ENCODE results near the gene TNFAIP2. TPM values are rescaled to one million over a fixed set of nuclear protein-coding genes. Genes with fewer than 3 reads are reported as not detected.
"Not testable (repeated sequence)": the region's sequence is repeated elsewhere in the genome, so short reads cannot be mapped to it uniquely, and the experiment has no call there.

TNFAIP2 gene
- total RNA-seq, 1 donor from 2014 or later: 21.5 TPM

GRCh38 chr14:103118018-103118662 is 5.1 kb upstream of the TNFAIP2 start:
- DNase-seq (ENCODE audit: extremely low spot score, unreplicated experiment): no peak
- H3K27ac Mint-ChIP-seq: no peak overlapping the region
- H3K4me1 Mint-ChIP-seq (ENCODE audit: unreplicated experiment): peaks cover 13% of the 10 kb centered on the region
- TF ChIP-seq CTCF (conservative IDR thresholded peaks at IDR 0.05): no peak
- H3K36me3 Mint-ChIP-seq: no peaks in the 10 kb centered on the region
- peaks cover 3% of the 10 kb centered on the region for H3K27me3 Mint-ChIP-seq
- H3K9me3 Mint-ChIP-seq: no peaks in the 10 kb centered on the region
- H3K4me3 Mint-ChIP-seq: no peak overlapping the region

GRCh38 chr14:103118663-103119404 is 4.4 kb upstream of the TNFAIP2 start:
- no peak for DNase-seq (ENCODE audit: extremely low spot score, unreplicated experiment)
- Mint-ChIP-seq H3K36me3 (no peaks in the 10 kb centered on the region), H3K4me3 (no peak overlapping the region), H3K4me1 (ENCODE audit: unreplicated experiment) (peaks cover 13% of the 10 kb centered on the region), H3K27ac (no peak overlapping the region), H3K27me3 (peaks cover 3% of the 10 kb centered on the region), H3K9me3 (no peaks in the 10 kb centered on the region)
- no peak for TF ChIP-seq CTCF (conservative IDR thresholded peaks at IDR 0.05)

GRCh38 chr14:103119527-103119926 is 3.7 kb upstream of the TNFAIP2 start:
- H3K4me1 Mint-ChIP-seq (ENCODE audit: unreplicated experiment): peaks cover 13% of the 10 kb centered on the region
- DNase-seq (ENCODE audit: extremely low spot score, unreplicated experiment); H3K27me3 Mint-ChIP-seq; H3K4me3 Mint-ChIP-seq; H3K9me3 Mint-ChIP-seq; H3K36me3 Mint-ChIP-seq; H3K27ac Mint-ChIP-seq: not testable (repeated sequence)

GRCh38 chr14:103121121-103121845 is 2.0 kb upstream of the TNFAIP2 start:
- Mint-ChIP-seq H3K9me3 (no peaks in the 10 kb centered on the region), H3K27me3 (peaks cover 15% of the 10 kb centered on the region), H3K4me1 (ENCODE audit: unreplicated experiment) (peaks cover 12% of the 10 kb centered on the region), H3K27ac (no peak overlapping the region), H3K36me3 (no peaks in the 10 kb centered on the region), H3K4me3 (peak overlapping the region; percentile 67)
- TF ChIP-seq CTCF (conservative IDR thresholded peaks at IDR 0.05): no peak
- DNase-seq (ENCODE audit: extremely low spot score, unreplicated experiment): no peak

- TF ChIP-seq CTCF (conservative IDR thresholded peaks at IDR 0.05): no peak
- H3K36me3 Mint-ChIP-seq: no peaks in the 10 kb centered on the region
- peaks cover 14% of the 10 kb centered on the region for H3K4me1 Mint-ChIP-seq (ENCODE audit: unreplicated experiment)
- H3K27me3 Mint-ChIP-seq: peaks cover 16% of the 10 kb centered on the region
- H3K4me3 Mint-ChIP-seq: peak overlapping the region; percentile 76
- DNase-seq (ENCODE audit: extremely low spot score, unreplicated experiment): peak; percentile 91
- no peaks in the 10 kb centered on the region for H3K9me3 Mint-ChIP-seq
- peak overlapping the region; percentile 67 for H3K27ac Mint-ChIP-seq
Observed at GRCh38 chr14:103121846-103122584, 1.2 kb upstream of the TNFAIP2 start.
